ENCODE results near the gene MCM5. TPM values are rescaled to one million over a fixed set of nuclear protein-coding genes. Genes with fewer than 3 reads are reported as not detected.
A peak's percentile ranks its signal among the peaks of the same experiment; 100 is the strongest.

Gene MCM5
- total RNA-seq, 1 experiment from 2014 or later = 194 TPM

DNA sequence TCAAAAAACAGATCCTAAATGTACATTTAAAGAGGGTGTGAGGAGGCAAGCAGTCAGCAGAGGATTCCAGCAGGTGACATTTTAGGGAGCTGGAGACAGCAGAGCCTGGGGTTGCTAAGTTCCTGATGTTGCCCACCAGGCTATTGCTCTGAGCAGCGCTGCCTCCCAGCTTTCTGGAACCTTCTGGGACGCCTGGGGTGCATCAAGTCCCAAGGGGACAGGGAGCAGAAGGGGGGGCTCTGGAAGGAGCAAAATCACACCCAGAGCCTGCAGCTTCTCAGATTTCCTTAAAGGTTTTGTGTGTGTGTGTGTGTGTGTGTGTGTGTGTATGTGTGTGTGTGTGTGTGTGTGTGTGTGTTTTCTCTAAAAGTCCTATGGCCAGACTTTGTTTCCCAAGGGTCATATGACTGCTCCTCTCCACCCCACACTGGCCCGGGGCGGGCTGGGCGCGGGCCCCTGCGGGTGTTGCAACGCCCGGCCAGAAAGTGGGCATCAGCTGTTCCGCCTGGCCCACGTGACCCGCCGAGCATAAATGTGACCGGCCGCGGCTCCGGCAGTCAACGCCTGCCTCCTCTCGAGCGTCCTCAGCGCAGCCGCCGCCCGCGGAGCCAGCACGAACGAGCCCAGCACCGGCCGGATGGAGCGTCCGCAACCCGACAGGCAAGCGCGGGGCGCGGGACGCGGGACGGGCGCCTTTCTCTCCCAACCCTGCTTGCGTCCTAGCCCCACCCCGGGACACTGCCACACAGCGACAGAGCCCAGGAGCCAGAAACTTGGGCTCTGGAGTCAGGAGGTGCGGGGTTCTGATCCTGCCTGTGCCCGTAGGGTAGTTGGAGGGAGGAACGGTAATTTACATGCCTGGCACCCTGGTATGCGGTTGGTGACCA lies 19.2 kb upstream of the MCM5 start, which contains the start of gene HMOX1:
HMOX1 (plus strand) TSS at position 560 of the 887 bp plus-strand sequence; CDS start at position 638, 78 bp downstream.
- H3K79me2 ChIP-seq (ENCODE audit: insufficient read depth, low read length) = peaks cover 10% of the 10 kb centered on the region
- peak; percentile 51 for DNase-seq (ENCODE audit: low read depth, low spot score)
- no TSS peak for BruUV-seq (replicated peaks)
- no peaks in the 10 kb centered on the region for H3K9me2 ChIP-seq (ENCODE audit: insufficient read depth)
- POLR2A ChIA-PET = interaction anchor here (0.7 to 2.0 kb wide), 6 partner anchors 9 to 805 kb away, joined by 3 to 17 read pairs (median 3); no protein-coding TSS in a partner anchor
- peak within 1 kb of the TSS; percentile 70 to 83 for H3K4me3 ChIP-seq (replicated peaks in 1 of 2; ENCODE audit: low read depth in 1 of 2, low read length in 2 of 2)
- H4K20me1 ChIP-seq (ENCODE audit: insufficient read depth) = no peaks in the 10 kb centered on the region
- ATAC-seq = peak; percentile 83
- H3K9me3 ChIP-seq (ENCODE audit: control insufficient read depth in 1 of 2, insufficient read depth in 1 of 2, low read depth in 1 of 2, low read length in 2 of 2) = no peaks in the 10 kb centered on the region
- RAD21 ChIA-PET (ENCODE audit: low non-redundant PET in 1 of 2, low total read pairs in 2 of 2, uncharacterized antibody in 2 of 2, unreplicated experiment in 2 of 2) = interaction anchor here (0.6 to 1.9 kb wide), 2 partner anchors 9 to 14 kb away, joined by 3 to 4 read pairs; no protein-coding TSS in a partner anchor
- CTCF ChIA-PET = no interaction called here
- H2AFZ ChIP-seq (ENCODE audit: low read depth, low read length, poor library complexity, severe bottlenecking) = peak within 1 kb of the TSS; percentile 75
- H3K36me3 ChIP-seq (ENCODE audit: control insufficient read depth in 1 of 2, insufficient read depth in 2 of 2, low read length in 2 of 2) = peaks cover 0 to 4% of the 10 kb centered on the region in 2 experiments; a peak in 2 of 4 replicates
- H3K4me1 ChIP-seq (ENCODE audit: control insufficient read depth in 1 of 2, insufficient read depth in 2 of 2, low read length in 2 of 2) = peaks cover 28 to 56% of the 10 kb centered on the region in 2 experiments
- peak within 1 kb of the TSS; percentile 62 for H3K27ac ChIP-seq (ENCODE audit: low read depth, low read length)
- intact Hi-C loops (cut with micrococcal nuclease) = no loop called here
- peak within 1 kb of the TSS; percentile 98 for H3K4me2 ChIP-seq (ENCODE audit: low read length)
- no peaks in the 10 kb centered on the region for H3K27me3 ChIP-seq (ENCODE audit: insufficient read depth, low read length)
- TF ChIP-seq, protein P1, sequence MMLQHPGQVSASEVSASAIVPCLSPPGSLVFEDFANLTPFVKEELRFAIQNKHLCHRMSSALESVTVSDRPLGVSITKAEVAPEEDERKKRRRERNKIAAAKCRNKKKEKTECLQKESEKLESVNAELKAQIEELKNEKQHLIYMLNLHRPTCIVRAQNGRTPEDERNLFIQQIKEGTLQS (IDR thresholded peaks at IDR 0.05) = no peak
- peak; percentile 65 for TF ChIP-seq TCF7L2 (IDR thresholded peaks at IDR 0.05; ENCODE audit: borderline replicate concordance, extremely low read depth, insufficient read depth, insufficient read length)
- peak; percentile 45; the same call in 1 of the 2 replicates for TF ChIP-seq RAD21 (IDR thresholded peaks at IDR 0.05; ENCODE audit: low read depth)
- TF ChIP-seq CEBPB (IDR thresholded peaks at IDR 0.05; ENCODE audit: low read depth) = peak; percentile 90
- TF ChIP-seq YY1 (IDR thresholded peaks at IDR 0.05; ENCODE audit: extremely low read depth, insufficient replicate concordance, low read depth, low read length) = no peak
- TF ChIP-seq, protein P2, sequence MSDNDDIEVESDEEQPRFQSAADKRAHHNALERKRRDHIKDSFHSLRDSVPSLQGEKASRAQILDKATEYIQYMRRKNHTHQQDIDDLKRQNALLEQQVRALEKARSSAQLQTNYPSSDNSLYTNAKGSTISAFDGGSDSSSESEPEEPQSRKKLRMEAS (IDR thresholded peaks at IDR 0.05) = peak; percentile 75
- TF ChIP-seq JUND (IDR thresholded peaks at IDR 0.05) = 0 out of 2 replicates have a peak, but pooled peaks have one; percentile 15
- TF ChIP-seq EZH2 (IDR thresholded peaks at IDR 0.05) = no peak
- TF ChIP-seq SRF (IDR thresholded peaks at IDR 0.05; ENCODE audit: low read depth) = no peak
- peak; percentile 30 for TF ChIP-seq POLR2A (IDR thresholded peaks at IDR 0.05; ENCODE audit: borderline replicate concordance, extremely low read depth, insufficient read depth, insufficient read length)
- 0 out of 2 replicates have a peak, but pooled peaks have one; percentile 43 for TF ChIP-seq SIN3A (IDR thresholded peaks at IDR 0.05; ENCODE audit: low read depth)
- TF ChIP-seq CBX3 (IDR thresholded peaks at IDR 0.05; ENCODE audit: low read depth) = no peak
- peak; percentile 88 for TF ChIP-seq POLR2AphosphoS5 (IDR thresholded peaks at IDR 0.05; ENCODE audit: low read depth, low read length)
- TF ChIP-seq, protein P3, sequence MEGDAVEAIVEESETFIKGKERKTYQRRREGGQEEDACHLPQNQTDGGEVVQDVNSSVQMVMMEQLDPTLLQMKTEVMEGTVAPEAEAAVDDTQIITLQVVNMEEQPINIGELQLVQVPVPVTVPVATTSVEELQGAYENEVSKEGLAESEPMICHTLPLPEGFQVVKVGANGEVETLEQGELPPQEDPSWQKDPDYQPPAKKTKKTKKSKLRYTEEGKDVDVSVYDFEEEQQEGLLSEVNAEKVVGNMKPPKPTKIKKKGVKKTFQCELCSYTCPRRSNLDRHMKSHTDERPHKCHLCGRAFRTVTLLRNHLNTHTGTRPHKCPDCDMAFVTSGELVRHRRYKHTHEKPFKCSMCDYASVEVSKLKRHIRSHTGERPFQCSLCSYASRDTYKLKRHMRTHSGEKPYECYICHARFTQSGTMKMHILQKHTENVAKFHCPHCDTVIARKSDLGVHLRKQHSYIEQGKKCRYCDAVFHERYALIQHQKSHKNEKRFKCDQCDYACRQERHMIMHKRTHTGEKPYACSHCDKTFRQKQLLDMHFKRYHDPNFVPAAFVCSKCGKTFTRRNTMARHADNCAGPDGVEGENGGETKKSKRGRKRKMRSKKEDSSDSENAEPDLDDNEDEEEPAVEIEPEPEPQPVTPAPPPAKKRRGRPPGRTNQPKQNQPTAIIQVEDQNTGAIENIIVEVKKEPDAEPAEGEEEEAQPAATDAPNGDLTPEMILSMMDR (IDR thresholded peaks at IDR 0.05 in 2 of 3, conservative IDR thresholded peaks at IDR 0.05 in 1 of 3; ENCODE audit: borderline replicate concordance in 1 of 3, insufficient read depth in 1 of 3, low read depth in 2 of 3, low read length in 2 of 3) = 0 out of 6 replicates have a peak, but pooled peaks of 1 of the 3 experiments have one; percentile 7
- H3K9ac ChIP-seq (ENCODE audit: low read length) = peak within 1 kb of the TSS; percentile 78

All from HCT116 (cell line).